Sciatic nerve (tissue), 2 donors: Measurements from ENCODE around the gene BRSK2. TPM values are rescaled to one million over a fixed set of nuclear protein-coding genes. Genes with fewer than 3 reads are reported as not detected.

Experiments
- ATAC-seq: fragments of 200-7000 bp; cut with Tn5 transposase; one replicate; pipeline ENCODE4 v1.9.1; 2020; ENCODE audit warnings: mild to moderate bottlenecking, moderate library complexity
- DNase-seq: peaks from one replicate; pipeline ENCODE4 v3.0.0-alpha.2; 2020; ENCODE audit warnings: low spot score
- intact Hi-C: fragments of 100-400 bp; cut with DNase I; formaldehyde crosslinking; loops from one replicate; pipeline ENCODE4 v1.14.2; 2022
- total RNA-seq: library from RNA; stranded (reverse); fragmentation: NEBNext Ultra II Directional; extraction: Animal tissue kit (Norgen Biotek cat#: 25700); gene quantifications from one replicate; pipeline ENCODE4 v1.2.1, GENCODE V29; 2021
- donor health status: DM: no; HTN: no; CAD: no.
- donor health status: DM: no; HTN: no; CAD: no.

BRSK2 gene
- total RNA-seq, 1 donor from 2014 or later: 7.4 TPM

DNA sequence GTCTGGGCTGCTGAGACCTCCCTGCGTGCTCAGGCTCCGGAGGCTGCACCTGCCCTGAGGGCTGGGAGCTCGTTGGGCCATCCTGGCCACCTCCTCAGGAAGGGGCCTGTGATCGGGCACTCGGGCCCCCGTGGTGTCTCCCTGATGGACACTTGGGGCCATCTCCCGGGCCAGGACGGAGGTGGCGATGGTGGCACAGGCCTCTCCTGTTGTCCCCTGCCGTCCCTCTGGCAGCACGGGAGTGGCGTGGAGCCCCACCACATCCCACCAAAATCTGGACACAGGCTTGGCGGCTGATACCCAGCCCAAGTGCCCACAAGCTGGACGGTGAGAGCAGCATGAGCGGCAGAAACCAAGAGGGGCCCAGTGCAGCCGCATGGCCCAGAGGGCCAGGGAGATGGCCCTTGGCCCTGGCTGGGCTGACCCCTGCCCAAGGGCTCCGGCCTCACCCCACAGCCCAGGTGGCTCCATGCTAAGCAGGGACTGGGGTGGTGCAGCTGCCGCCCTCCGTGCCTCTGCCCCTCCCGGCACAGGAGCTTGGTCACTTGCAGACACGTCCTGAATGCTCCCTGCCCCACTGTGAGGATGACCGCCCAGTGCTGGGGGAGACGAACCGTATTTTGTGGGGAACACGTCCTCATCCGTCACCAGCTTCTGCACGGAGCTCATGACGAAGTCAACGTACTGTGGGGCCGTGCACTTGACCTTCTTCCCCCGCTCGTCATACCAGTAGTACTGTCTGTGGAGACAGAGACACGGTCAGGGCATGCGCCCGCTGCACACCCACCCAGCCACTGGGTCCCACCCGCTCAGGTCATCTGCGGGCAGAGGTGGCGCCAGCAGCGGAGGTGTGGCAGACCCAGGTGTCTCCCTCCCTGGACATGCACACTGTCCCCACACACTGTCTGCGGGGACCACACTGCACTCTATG is 81.2 kb downstream of the BRSK2 start:
- DNase-seq (no peak), ATAC-seq (no peak)
- intact Hi-C loops: no loop called here

DNA sequence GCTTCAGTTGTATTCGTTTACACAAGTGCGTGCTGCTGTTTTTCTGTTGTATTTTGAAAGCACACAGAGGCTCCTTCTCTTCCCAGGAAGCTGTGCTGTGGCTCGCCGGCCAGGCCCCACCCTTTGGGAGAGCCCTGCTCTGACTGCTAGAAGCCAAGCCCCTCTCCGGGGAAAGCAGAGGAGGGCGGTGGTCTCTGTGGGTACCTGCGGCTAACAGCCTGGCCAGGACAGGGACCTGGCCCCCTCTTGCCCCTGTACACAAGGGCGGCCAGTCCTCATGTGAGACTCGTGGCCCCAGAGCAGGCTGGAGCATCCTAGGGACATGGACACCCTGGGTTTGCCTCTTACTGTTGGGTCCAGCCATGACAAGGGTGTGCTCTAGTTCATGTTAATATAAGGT is 82.0 kb downstream of the BRSK2 start:
- DNase-seq (no peak), ATAC-seq (no peak)
- intact Hi-C loops: no loop called here

DNA sequence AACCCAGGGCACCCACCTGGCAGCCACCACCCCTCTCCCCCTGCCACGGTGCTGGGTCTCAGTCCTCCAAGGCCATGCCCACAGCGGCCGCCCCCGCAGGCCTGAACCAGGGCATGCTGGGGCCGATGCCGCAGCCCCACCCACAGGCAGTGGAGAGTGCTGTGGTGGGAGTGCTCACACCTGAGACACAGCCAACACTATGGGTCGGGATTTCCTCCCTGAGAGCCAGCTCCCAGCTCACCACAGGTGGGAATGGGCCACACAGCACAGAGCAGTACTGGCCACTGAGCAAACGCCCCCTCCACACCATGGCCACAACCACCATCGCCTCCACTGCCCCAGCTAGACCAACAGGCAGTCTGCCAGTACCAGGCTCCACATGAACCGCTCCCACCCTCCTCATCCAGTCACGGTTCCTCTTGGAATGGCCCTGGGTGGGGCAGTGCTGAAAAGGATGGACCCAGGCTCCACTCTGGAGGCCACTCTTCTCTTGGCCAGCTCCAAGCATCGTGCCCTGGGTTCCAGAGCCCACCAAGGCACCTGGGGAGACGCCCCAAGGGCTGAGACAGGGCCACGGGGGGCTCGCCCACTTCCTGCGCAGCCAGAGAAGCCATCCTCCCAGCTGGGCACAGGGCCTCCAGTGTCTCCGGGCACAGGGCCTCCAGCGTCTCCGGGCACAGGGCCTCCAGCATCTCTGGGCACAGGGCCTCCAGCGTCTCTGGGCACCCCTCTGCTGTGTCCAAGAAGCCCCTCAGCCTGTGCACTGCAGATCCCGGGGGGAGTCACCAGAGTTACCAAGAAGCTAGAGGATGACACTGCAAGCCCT is 82.7 kb downstream of the BRSK2 start:
- intact Hi-C loops: no loop called here
- DNase-seq (no peak), ATAC-seq (no peak)

DNA sequence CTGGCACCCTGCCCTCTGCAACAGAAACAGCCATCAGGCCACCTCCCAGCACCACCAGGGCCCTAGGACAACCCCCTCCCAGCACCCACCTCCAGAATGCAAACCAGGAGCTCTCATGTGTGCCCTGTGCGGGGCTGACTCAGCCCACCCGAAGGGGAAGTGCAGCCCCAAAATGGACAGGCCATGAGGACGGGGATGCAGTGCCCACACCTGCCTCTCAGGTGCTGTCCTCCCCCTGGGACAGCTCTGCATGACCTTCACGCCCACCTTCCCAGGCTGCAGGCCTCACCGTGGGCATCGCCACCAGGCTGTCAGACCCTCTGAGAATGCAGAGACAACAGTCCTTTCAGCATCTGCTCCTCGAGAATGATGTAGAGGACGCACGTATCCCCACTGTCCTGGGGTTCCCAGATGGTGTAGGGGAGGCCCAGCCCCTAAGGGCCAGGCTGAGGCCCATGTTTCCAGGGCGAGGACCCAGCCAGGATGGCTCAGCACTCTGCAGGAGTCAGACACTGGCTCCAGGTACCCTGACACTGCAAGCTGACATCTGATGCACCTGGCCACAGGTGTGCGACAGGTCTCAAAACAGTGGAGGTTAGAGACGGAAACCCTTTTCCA is 83.4 kb downstream of the BRSK2 start:
- intact Hi-C loops: no loop called here
- ATAC-seq (no peak), DNase-seq (no peak)

DNA sequence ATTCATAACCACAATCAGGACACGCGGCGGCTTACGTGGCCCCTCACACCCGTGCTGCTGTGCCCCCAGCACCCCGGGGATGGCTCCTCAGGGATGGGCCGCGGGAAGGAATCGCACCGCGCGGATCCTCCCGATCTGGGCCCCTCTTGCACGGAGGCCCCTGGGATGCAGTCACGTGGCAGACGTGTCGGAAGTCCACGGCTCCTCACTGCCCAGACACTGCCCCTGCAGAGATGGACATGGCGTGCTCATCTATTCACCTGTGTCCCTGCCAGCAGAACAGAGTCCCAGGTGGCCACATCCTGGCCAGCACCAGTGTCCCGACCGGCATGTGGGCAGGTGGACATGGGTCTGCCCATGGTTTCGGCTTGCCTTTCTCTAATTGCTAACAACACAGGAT is 84.1 kb downstream of the BRSK2 start:
- ATAC-seq (no peak), DNase-seq (no peak)
- intact Hi-C loops: no loop called here

DNA sequence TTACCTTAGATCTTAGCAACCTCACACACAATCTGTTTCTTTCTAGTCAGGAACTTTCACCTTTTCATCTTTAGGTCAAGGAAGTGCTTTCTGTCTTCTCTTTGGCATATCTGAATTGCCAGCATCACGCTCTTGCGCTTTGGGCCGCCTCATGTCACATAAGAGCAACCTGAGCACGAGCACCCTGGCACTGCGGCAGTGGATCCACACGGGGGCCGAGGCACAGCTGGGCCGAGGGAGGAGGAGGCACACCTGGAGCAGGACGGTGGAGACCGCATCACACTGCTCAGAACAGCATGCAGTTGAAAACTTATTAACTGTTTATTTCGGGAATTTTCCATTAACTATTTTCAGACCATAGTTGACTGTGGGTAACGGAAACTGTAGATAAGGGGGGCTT is 86.1 kb downstream of the BRSK2 start:
- ATAC-seq: no peak
- no peak for DNase-seq
- intact Hi-C loops: no loop called here

DNA sequence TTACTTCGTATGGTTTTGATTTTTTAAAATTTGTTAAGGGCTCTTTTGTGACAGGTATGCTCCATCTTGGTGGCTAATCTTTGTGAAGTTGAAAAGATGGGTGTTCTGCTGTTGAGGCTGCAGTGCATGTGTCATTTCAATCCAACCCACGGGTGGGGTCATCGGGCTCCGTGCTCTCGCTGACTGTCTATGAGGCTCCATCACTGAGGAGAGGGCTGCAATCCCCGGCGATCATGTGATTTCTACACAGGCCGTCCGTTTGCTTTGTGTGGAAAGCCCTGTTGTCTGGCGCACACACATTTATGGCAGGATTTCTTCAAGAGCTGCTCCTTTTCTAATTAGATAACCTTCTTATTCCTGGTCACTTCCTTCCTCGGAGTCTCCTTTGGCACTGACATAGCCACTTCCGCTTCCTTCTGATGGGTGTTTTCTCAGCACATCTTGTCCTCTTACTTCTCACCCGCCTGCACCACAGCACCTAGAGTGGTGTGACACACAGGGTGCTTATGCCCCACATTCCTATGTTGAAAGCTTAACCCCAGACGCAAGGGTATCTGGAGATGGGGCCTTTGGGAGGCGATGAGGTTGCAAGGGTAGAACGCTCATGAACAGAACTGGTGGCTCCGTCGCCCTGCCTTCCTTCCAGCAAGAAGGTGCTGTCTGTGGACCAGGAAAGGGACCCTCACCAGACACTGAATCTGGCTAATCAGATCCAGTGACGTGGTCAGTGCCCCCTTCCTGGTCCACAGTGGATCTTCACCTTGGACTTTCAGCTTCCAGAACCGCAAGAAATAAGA is 87.4 kb downstream of the BRSK2 start:
- no peak for ATAC-seq
- intact Hi-C loops: no loop called here
- DNase-seq: no peak

DNA sequence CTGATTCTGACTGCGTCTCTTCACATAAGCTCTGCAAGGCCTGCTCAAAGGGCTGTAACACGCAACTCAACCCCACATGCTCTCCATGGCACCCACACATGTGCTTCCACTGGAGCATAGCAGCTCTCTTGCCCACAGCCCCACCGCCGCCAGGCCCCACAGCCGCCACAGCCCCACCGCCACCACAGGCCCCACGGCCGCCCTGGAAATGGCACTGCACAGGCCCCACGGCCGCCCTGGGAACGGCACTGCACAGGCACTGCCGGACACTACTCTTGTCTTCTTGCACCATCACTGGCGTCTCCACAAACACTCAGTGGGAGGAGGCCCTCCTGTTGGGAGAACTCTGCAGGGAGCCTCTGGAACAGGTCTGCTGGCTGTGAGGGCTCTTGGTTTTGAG is 88.3 kb downstream of the BRSK2 start:
- DNase-seq: no peak
- ATAC-seq: no peak
- intact Hi-C loops: no loop called here

DNA sequence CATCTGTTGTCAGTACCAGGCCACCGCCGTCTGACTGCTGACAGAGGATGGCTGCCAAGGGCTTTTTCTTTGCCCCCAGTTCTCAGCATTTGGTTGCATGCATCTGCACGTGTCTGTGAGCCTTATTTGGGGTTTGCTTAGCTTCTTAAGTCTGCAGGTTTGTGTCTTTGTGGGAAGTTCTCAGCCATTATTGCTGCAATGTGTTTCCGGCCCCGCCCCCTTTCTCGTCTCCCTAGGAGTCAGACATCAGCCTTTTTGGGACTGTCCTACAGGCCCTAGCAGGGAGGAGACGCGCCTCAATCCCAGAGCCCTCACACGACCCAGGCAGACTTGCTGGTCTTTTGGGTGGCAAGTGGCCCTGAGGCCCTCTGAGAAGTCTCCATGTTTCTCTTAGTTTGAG is 88.8 kb downstream of the BRSK2 start:
- intact Hi-C loops: no loop called here
- DNase-seq (no peak), ATAC-seq (no peak)

DNA sequence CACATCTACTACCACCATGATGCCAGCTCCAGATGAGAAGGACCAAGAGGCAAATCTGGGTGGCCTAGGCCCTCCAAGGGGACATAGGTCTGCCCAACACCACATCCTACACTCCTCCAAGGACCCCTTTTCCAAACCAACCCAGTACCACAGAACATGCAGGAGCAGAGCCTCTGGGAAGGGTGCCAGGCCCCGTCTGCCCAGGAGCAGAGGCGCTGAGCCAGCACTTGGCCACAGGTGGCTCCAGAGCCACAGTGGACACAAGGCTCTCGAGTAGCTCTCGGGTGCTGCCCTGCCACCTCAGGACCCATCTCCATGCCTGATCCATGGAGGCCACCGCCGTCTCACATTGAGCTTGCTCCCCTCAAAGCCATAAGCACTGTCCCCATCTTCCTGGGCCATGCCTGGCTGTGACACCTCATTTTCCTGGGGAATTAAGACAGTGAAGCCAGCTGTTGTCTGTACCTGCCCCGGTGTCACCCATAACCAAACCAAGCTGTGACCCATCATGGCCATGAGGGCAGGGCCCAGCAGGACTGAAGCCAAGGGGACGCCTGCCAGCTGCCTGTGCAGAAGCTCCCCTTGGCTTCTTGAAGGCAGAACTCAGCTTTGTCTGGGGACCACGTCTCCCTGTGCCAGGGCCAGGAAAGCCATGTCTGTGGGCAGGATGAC is 89.4 kb downstream of the BRSK2 start:
- intact Hi-C loops: no loop called here
- DNase-seq: no peak
- ATAC-seq: no peak

DNA sequence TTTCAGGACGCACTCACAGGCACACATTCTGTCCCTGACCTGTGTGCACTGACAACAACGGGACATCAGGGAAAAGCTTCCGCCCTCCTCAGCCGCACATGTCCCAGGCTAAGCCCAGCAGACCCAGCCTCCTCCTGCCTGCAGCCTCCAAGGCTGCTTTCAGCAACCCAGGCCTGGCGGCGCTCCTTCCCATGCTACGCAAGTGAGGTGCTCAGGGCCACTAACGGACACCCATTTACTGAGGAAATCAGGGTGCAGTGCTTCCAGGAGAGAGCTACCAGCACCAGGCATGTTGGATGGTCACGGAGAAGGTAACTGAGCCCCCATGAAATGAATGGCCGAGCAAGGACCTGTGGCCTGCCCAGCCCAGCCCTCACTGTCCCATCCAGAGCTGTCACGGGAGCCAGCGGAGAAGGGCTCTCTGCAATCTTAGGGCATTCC is 90.0 kb downstream of the BRSK2 start:
- DNase-seq (no peak), ATAC-seq (no peak)
- intact Hi-C loops: no loop called here

DNA sequence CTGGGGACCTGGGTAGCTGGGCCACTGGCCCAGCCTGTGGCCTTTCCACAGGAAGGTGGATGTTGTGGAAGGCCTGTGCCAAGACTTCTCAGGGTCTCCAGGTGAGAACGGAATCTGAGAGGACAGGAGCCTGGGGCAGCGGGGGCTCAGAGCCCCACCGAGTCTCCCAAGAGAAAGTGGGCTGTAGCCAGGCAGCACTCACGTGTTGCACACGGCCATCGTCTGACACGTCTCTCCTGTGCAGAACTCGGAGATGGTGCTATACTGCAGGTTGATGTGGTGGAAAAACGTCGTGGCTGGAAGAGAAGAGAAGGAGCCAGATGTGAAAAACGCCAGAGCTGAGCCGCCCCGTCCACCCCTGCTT is 90.4 kb downstream of the BRSK2 start:
- DNase-seq (no peak), ATAC-seq (no peak)
- intact Hi-C loops: no loop called here

DNA sequence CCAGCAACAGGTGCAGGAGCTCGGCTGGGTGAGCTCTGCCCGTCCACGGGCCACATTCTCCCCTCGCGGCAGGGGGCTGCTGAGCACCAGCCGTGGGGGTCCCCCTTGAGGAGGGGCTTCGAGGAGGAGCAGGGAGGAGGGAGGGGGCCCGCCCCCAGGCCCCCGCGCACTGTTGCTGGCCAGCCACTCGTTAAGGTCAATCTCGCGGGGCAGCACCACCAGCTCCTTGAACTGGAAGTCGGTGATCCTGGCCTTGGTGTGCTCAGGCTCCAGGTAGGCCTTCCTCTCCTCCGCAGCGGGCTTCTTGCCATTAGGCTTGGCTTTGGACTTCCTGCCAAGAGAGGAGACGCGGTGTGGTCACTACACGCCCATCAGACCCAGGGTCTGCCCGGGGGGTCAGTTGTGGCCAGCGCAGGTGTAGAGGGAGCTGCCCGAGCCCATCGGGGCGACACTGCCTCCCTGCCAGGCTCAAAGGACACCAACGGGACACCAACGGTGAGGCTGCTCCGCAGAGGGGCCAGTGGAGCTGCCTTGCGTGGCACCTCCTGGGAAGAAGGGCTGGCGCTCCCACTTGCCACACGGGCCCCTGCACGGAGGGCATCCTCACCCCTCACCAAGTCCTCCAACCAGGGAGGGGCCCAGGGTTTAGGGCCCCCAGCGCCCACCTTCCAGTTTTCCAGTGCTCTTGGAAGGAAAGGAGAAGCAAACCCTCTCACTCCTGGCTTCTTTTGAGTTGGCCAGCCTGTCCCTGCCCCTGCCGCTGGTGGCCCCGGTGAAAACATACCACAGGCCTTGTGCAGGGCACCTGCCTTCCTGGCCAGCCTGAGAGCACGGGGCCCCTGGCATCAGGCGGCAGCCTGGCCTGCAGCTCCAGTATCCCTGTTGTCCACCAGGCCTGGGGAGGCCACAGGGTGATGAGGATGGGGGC is 91.1 kb downstream of the BRSK2 start:
- intact Hi-C loops: no loop called here
- no peak for ATAC-seq
- DNase-seq: no peak

DNA sequence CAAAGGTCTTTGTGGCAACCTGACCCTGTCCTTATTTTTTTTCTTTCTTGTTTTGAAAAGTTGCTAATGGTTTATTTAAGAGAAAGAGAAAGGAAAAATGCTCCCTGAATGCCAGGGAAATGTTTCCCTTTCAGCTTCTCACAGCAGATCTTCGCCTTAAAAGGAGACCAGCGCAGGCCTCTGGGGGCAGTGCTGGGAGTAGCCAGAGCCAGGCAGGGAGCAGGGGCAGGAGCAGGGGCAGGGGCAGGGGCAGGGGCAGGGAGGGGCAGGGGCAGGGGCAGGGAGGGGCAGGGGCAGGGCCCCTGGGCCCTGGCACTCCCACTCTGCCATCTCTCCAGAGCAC is 91.7 kb downstream of the BRSK2 start:
- ATAC-seq: no peak
- intact Hi-C loops: no loop called here
- no peak for DNase-seq

DNA sequence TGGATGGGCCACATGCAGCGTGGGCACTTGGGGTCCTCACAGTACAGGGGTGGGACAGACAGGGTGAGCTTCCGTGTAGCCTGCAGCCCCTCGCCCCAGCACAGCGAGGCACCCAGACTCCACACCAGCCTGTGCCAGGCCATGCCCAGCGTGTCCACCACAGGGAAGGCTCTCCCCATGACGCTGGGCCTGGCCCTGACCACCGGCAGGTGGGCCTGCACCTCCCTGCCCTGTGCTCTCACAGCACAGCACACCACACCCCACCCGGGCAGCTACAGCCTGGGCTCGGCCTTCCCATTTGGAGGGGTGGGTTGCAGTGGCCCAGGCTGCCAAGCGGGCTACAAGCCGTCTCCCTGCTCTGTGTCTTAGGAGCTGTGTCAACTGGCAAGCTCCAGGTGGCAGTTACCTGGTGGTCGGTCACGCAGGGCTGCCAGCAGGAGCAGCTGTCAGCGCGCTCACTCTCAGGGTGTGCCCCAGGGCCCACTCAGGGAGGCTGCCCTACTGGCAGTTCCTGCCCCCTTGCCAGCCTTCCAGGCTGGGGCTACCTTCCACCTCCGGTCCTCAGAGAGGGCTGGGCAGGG is 92.2 kb downstream of the BRSK2 start:
- no peak for ATAC-seq
- DNase-seq: no peak
- intact Hi-C loops: no loop called here

DNA sequence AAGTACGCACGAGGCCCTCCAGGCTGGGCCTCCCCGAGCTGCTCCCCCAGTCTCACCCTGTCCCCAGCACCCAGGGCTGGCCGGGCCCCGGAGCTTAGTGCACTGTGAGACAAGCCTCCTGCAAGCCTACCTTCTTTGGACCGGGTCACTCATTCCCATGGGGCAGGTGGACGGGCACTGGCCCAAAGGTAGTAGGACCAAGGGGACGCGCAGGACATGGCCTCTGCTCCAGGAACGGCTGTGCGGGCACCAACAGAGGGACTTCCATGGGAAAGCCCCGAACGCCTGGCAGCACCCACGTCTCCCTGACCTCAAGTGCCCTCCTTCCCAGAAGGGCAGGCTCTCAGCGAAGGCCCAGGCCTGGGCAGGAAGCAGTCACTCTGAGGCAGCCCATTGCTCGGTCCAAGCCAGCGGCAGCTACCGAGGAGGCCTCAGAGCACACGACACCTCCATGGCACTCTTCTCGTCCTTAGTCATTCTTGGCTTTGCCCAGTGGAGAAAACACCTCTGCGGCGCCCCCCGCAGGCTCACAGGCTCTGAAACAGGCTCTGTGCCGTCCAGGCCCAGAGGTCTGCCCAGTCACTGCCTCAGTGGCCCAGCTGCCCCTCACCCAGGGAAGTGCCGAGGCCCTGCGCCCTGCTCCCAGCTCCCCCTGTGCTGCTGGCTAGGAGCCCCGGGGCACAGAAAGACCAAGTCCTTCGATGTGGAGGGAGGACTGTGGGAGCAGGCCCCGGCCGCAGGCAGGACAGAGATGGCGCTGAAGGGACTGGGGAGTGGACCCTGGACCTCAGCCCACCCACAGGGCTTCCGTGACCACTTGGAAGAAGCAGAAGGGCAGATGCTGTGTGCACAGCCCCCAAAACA is 93.1 kb downstream of the BRSK2 start:
- DNase-seq: no peak
- intact Hi-C loops: no loop called here
- ATAC-seq: no peak
